C4-2B (cell line): ENCODE results near the gene PTGDS.

Experiments
- CTCF ChIP-seq: fragments of 450-650 bp; conservative IDR thresholded peaks from 2 replicates; pipeline ENCODE4 v1.5.1; 2017; ENCODE audit warnings: mild to moderate bottlenecking
- ZFX ChIP-seq: fragments of 450-650 bp; IDR thresholded peaks from 2 replicates; pipeline ENCODE4 v1.6.1; 2017

- no peak for TF ChIP-seq CTCF
- no peak for TF ChIP-seq ZFX
Observed at GRCh38 chr9:136995362-136995761, 18.1 kb downstream of the PTGDS start.
